DMS53 (cell line): ENCODE measurements around the gene NUP210.
A peak's percentile ranks its signal among the peaks of the same experiment; 100 is the strongest.

Experiments used
- DNase-seq: peaks from one replicate; lab custom pipeline; 2025; lab: John Stamatoyannopoulos, UW

Gene NUP210

GRCh38 chr3:13289771-13290285 lies 130.3 kb downstream of the NUP210 start:
- no peak for DNase-seq

GRCh38 chr3:13288732-13289718 lies 131.1 kb downstream of the NUP210 start:
- DNase-seq, result peak; percentile 2

- no peak for DNase-seq
Observed at GRCh38 chr3:13287833-13288232, 132.3 kb downstream of the NUP210 start.

- no peak for DNase-seq
Observed at GRCh38 chr3:13286873-13287272, 133.2 kb downstream of the NUP210 start.

- DNase-seq, result no peak
Observed at GRCh38 chr3:13285007-13285567, 135.0 kb downstream of the NUP210 start.

- DNase-seq, result no peak
Observed at GRCh38 chr3:13283877-13284264, 136.3 kb downstream of the NUP210 start.

GRCh38 chr3:13282986-13283876 lies 136.9 kb downstream of the NUP210 start:
- DNase-seq, result peak; percentile 54

- DNase-seq, result peak; percentile 51
Observed at GRCh38 chr3:13282358-13282985, 137.7 kb downstream of the NUP210 start.

- peak; percentile 51 for DNase-seq
Observed at GRCh38 chr3:13281507-13282357, 138.4 kb downstream of the NUP210 start.

GRCh38 chr3:13280811-13281506 lies 139.2 kb downstream of the NUP210 start:
- no peak for DNase-seq

- no peak for DNase-seq
Observed at GRCh38 chr3:13280122-13280790, 139.9 kb downstream of the NUP210 start.

GRCh38 chr3:13279532-13279910 lies 140.6 kb downstream of the NUP210 start:
- no peak for DNase-seq

GRCh38 chr3:13278783-13279531 lies 141.2 kb downstream of the NUP210 start:
- DNase-seq, result no peak

- DNase-seq, result peak; percentile 2
Observed at GRCh38 chr3:13277860-13278531, 142.1 kb downstream of the NUP210 start.

GRCh38 chr3:13277196-13277813 lies 142.8 kb downstream of the NUP210 start:
- DNase-seq, result no peak

GRCh38 chr3:13276438-13277195 lies 143.5 kb downstream of the NUP210 start:
- DNase-seq, result no peak
